ENCODE results near the gene PHIP. TPM values are rescaled to one million over a fixed set of nuclear protein-coding genes. Genes with fewer than 3 reads are reported as not detected.

Gene PHIP
- total and polyA plus RNA-seq, 12 donors: 3.1 to 17.9 (median 16.1) TPM

DNA sequence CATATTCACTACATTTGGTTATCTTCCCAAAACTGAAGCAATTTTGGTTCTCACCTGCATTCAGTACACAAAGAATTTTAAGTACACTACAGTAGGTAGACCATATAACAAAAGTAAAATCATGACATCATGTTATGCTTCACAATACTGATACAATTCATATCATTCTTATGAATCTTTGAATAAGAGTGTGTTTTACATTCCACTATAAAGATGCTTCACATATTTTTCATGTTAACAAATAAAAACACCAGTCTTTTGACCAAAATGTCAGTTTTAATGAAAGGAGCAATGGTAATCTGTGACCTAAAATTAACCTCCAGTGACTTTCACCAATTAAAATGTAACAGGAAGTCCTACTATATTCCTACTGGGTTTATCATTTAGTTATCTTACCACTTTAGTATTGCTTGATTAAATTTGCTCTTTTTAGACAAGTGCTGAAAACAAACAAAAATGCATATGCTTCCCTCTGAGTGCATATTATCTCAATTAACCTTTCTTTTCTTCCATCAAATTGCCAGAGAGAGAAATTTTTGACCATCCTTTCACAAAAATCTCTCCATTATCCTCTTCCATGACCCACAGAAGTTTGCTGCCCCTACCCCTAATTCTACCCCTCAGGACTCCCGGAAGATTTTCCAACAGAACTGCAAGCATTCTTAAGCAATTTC, 49.3 kb downstream of the PHIP start:
- WGBS, 2 donors: 96 to 98% methylated on average over 1 of the region's 1 CpG
- intact Hi-C loops (cut with DNase I): no loop called here
- TF ChIP-seq, protein P1, sequence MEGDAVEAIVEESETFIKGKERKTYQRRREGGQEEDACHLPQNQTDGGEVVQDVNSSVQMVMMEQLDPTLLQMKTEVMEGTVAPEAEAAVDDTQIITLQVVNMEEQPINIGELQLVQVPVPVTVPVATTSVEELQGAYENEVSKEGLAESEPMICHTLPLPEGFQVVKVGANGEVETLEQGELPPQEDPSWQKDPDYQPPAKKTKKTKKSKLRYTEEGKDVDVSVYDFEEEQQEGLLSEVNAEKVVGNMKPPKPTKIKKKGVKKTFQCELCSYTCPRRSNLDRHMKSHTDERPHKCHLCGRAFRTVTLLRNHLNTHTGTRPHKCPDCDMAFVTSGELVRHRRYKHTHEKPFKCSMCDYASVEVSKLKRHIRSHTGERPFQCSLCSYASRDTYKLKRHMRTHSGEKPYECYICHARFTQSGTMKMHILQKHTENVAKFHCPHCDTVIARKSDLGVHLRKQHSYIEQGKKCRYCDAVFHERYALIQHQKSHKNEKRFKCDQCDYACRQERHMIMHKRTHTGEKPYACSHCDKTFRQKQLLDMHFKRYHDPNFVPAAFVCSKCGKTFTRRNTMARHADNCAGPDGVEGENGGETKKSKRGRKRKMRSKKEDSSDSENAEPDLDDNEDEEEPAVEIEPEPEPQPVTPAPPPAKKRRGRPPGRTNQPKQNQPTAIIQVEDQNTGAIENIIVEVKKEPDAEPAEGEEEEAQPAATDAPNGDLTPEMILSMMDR (IDR thresholded peaks at IDR 0.05): no peak
- no peak overlapping the region for H3K4me3 ChIP-seq
- no peak overlapping the region for H3K27ac ChIP-seq
- H3K9me3 ChIP-seq: no peaks in the 10 kb centered on the region
- H3K36me3 ChIP-seq: peaks cover 0 to 73% (median 5%) of the 10 kb centered on the region in 9 donors
- peaks cover 0 to 23% (median 10%) of the 10 kb centered on the region in 9 donors for H3K4me1 ChIP-seq
- no peaks in the 10 kb centered on the region for H3K27me3 ChIP-seq
- no peak for DNase-seq
- no peak for ATAC-seq

DNA sequence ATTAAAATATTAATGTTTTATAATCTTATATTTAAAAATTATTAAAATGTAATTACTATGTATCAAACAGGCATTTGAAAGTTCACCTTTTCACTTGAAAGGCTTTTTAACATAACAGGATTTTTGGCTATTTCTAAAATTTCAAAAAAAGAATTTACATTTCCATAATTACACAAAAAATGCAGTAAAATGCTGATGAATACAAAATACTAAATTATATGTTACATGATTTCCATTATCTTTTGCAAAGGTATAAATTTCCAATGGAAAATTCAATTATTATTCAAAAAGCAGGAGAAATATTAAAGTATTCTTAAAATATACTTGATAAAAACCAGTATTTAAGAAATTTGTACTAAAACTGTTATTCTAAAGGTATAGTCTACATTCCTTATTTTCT, 66.1 kb downstream of the PHIP start:
- TF ChIP-seq, protein P1 (IDR thresholded peaks at IDR 0.05): no peak
- H3K27me3 ChIP-seq: no peaks in the 10 kb centered on the region
- peaks cover 0 to 79% (median 19%) of the 10 kb centered on the region in 9 donors for H3K36me3 ChIP-seq
- no peak overlapping the region for H3K27ac ChIP-seq
- intact Hi-C loops (cut with DNase I): loop anchor here in 1 of 10 donors (10.0 kb wide), 1 partner anchor 53 kb away; no protein-coding TSS in a partner anchor
- H3K4me3 ChIP-seq: no peak overlapping the region
- H3K9me3 ChIP-seq: no peaks in the 10 kb centered on the region
- no peak for ATAC-seq
- peaks cover 0 to 16% (median 0%) of the 10 kb centered on the region in 9 donors for H3K4me1 ChIP-seq
- no peak for DNase-seq

- H3K9me3 ChIP-seq: no peaks in the 10 kb centered on the region
- intact Hi-C loops (cut with DNase I): loop anchor here in 1 of 10 donors (10.0 kb wide), 1 partner anchor 54 kb away; no protein-coding TSS in a partner anchor
- no peaks in the 10 kb centered on the region for H3K27me3 ChIP-seq
- ATAC-seq (peak in 2 of 8 donors; percentile 46 to 56), DNase-seq (no peak)
- no peak overlapping the region for H3K4me3 ChIP-seq
- WGBS, 2 donors: 64 to 72% methylated on average over 1 of the region's 1 CpG
- peaks cover 0 to 29% (median 11%) of the 10 kb centered on the region in 9 donors for H3K4me1 ChIP-seq
- H3K36me3 ChIP-seq: peaks cover 0 to 65% (median 11%) of the 10 kb centered on the region in 9 donors
- peak overlapping the region in 2 of 10 donors; percentile 24 to 46 for H3K27ac ChIP-seq
- TF ChIP-seq, protein P1 (IDR thresholded peaks at IDR 0.05): no peak
Observed at GRCh38 chr6:79010422-79010821, 67.6 kb downstream of the PHIP start.

GRCh38 chr6:79009819-79010218, 68.2 kb downstream of the PHIP start:
- H3K27me3 ChIP-seq: no peaks in the 10 kb centered on the region
- H3K27ac ChIP-seq: peak overlapping the region in 1 of 10 donors; percentile 46
- peaks cover 0 to 62% (median 6%) of the 10 kb centered on the region in 9 donors for H3K36me3 ChIP-seq
- H3K9me3 ChIP-seq: no peaks in the 10 kb centered on the region
- DNase-seq (no peak), ATAC-seq (peak in 5 of 8 donors; percentile 15 to 68 (median 41))
- TF ChIP-seq, protein P1 (IDR thresholded peaks at IDR 0.05): no peak
- WGBS, 2 donors: 50 to 70% methylated on average over 1 of the region's 1 CpG
- no peak overlapping the region for H3K4me3 ChIP-seq
- H3K4me1 ChIP-seq: peaks cover 0 to 33% (median 12%) of the 10 kb centered on the region in 9 donors
- intact Hi-C loops (cut with DNase I): loop anchor here in 2 of 10 donors (10.0 kb wide), 2 partner anchors 55 to 525 kb away; partner anchors contain the start of gene LCA5 (in 1 of the 2)
